SK-N-SH treated with all-trans-retinoic acid at 6 μM for 48 hours (cell line): ENCODE data around the gene LRCOL1.

Experiments
- PPARA ChIP-seq: fragments of 250-450 bp; sonication (Bioruptor Pico); IDR thresholded peaks from 2 replicates; pipeline ENCODE4 v1.5.0; 2020; ENCODE audit warnings: mild to moderate bottlenecking, borderline replicate concordance
- ZFP30 ChIP-seq: fragments of 450-650 bp; formaldehyde crosslinking; IDR thresholded peaks from 2 replicates; pipeline ENCODE4 v1.5.0; 2022; ENCODE audit warnings: mild to moderate bottlenecking, moderate library complexity
- TF ChIP-seq, protein P1 (sequence below): fragments of 250-450 bp; sonication (Bioruptor Pico); IDR thresholded peaks from 2 replicates; pipeline ENCODE4 v1.8.0; 2021; ENCODE audit warnings: low read depth, mild to moderate bottlenecking, moderate library complexity, borderline replicate concordance

- TF ChIP-seq ZFP30 (CRISPR knock-in tag) (no peak), PPARA (CRISPR knock-in tag) (no peak)
- TF ChIP-seq, protein P1, sequence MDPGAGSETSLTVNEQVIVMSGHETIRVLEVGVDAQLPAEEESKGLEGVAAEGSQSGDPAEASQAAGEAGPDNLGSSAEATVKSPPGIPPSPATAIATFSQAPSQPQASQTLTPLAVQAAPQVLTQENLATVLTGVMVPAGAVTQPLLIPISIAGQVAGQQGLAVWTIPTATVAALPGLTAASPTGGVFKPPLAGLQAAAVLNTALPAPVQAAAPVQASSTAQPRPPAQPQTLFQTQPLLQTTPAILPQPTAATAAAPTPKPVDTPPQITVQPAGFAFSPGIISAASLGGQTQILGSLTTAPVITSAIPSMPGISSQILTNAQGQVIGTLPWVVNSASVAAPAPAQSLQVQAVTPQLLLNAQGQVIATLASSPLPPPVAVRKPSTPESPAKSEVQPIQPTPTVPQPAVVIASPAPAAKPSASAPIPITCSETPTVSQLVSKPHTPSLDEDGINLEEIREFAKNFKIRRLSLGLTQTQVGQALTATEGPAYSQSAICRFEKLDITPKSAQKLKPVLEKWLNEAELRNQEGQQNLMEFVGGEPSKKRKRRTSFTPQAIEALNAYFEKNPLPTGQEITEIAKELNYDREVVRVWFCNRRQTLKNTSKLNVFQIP (CRISPR knock-in tag): no peak
Observed at GRCh38 chr12:132562489-132563021, 47.8 kb downstream of the LRCOL1 start.
